Measurements from ENCODE around the gene SCUBE3. TPM values are rescaled to one million over a fixed set of nuclear protein-coding genes. Genes with fewer than 3 reads are reported as not detected.

The SCUBE3 gene
- total RNA-seq, 4 donors from 2014 or later, result 1.5 to 8.8 (median 5.6) TPM

DNA sequence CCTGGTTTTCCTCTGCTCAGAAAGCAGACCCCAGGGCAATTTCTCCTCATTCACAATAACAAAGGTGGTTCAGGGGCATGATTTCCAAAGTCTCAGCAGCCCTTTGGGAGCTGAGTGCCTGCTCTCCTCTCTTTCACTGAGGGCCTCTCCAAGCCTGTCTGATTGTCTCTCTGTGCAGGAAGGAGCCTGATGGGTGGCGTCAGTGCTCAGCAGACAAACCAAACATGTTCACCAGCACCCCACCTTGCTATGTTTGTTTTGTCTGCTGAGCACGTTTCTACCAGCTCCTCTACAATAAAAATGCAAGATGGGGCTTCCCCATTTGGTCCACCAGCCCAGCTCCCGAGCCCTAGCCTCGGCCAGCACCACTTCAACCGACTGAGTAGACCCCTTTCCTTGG lies 47.2 kb upstream of the SCUBE3 start:
- intact Hi-C loops (cut with DNase I), result no loop called here
- H3K27ac ChIP-seq (replicated peaks in 1 of 4), result no peak overlapping the region
- DNase-seq (ENCODE audit: extremely low spot score), result no peak
- H3K4me1 ChIP-seq, result peaks cover 4 to 7% (median 6%) of the 10 kb centered on the region in 4 donors
- no peak for TF ChIP-seq POLR2A (IDR thresholded peaks at IDR 0.05; ENCODE audit: low read depth)
- no peak for TF ChIP-seq EP300 (IDR thresholded peaks at IDR 0.05)
- no peak for TF ChIP-seq POLR2AphosphoS5 (IDR thresholded peaks at IDR 0.05)
- TF ChIP-seq CTCF (IDR thresholded peaks at IDR 0.05), result no peak
- WGBS, result 69% methylated on average over 5 of the region's 5 CpGs
- no peaks in the 10 kb centered on the region for H3K9me3 ChIP-seq
- no peak overlapping the region for H3K4me3 ChIP-seq
- H3K36me3 ChIP-seq, result no peaks in the 10 kb centered on the region
- no peaks in the 10 kb centered on the region for H3K27me3 ChIP-seq

GRCh38 chr6:35167505-35167904 lies 46.3 kb upstream of the SCUBE3 start:
- DNase-seq (ENCODE audit: extremely low spot score), result no peak
- no peaks in the 10 kb centered on the region for H3K36me3 ChIP-seq
- no peaks in the 10 kb centered on the region for H3K4me1 ChIP-seq
- H3K4me3 ChIP-seq, result no peak overlapping the region
- H3K27me3 ChIP-seq, result no peaks in the 10 kb centered on the region
- H3K27ac ChIP-seq (replicated peaks in 1 of 4), result no peak overlapping the region
- TF ChIP-seq CTCF (IDR thresholded peaks at IDR 0.05), result no peak
- no peak for TF ChIP-seq EP300 (IDR thresholded peaks at IDR 0.05)
- no peak for TF ChIP-seq POLR2A (IDR thresholded peaks at IDR 0.05; ENCODE audit: low read depth)
- TF ChIP-seq POLR2AphosphoS5 (IDR thresholded peaks at IDR 0.05), result no peak
- intact Hi-C loops (cut with DNase I), result no loop called here
- no peaks in the 10 kb centered on the region for H3K9me3 ChIP-seq

DNA sequence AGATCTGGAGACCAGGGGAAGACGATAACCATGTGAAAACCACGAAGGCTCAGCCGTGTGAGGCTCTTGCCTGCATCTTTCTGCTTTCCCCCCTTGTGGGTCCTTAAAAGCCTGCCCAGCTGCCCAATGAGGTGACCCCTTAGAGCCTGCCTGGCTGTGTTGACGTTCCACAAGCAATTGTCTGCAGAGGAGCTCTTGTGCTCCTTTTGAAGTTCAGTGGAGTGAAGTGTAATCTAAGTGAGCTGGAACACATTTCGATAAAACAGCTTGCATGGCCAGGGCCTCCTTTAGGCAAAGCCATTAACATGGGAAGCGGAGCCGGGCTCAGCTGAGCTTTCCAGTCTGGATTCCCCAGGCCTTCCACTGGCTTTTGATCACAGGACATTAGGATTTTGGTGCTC lies 45.3 kb upstream of the SCUBE3 start:
- Histone ChIP-seq H3K27me3 (no peaks in the 10 kb centered on the region), H3K27ac (replicated peaks in 1 of 4) (no peak overlapping the region), H3K9me3 (no peaks in the 10 kb centered on the region), H3K4me1 (no peaks in the 10 kb centered on the region), H3K36me3 (no peaks in the 10 kb centered on the region), H3K4me3 (no peak overlapping the region)
- 90% methylated on average over 7 of the region's 7 CpGs for WGBS
- DNase-seq (ENCODE audit: extremely low spot score), result no peak
- TF ChIP-seq EP300 (IDR thresholded peaks at IDR 0.05) (no peak), POLR2AphosphoS5 (IDR thresholded peaks at IDR 0.05) (no peak), CTCF (IDR thresholded peaks at IDR 0.05) (no peak), POLR2A (IDR thresholded peaks at IDR 0.05; ENCODE audit: low read depth) (no peak)
- intact Hi-C loops (cut with DNase I), result no loop called here

DNA sequence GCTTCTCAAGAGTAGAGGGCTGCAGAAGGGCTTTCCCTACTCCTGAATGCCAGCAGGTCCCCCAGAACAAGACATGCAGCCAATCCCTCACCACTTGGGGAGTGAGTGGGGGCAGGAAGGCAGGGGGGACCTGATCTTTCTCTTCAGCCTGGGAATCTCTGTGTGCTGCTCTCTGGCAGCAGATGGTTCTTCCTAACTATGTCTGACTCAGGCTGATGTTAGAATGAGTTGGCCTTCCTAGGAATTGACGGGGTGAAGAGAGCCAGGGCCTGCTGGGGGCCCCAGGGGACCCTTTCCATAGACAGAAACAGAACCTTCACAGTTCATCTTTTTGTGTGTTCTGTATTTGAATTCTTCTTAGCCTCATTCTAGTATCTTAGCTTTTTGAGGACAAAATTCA lies 43.6 kb upstream of the SCUBE3 start:
- Histone ChIP-seq H3K9me3 (no peaks in the 10 kb centered on the region), H3K27me3 (no peaks in the 10 kb centered on the region), H3K36me3 (no peaks in the 10 kb centered on the region), H3K4me3 (no peak overlapping the region), H3K4me1 (no peaks in the 10 kb centered on the region), H3K27ac (replicated peaks in 1 of 4) (no peak overlapping the region)
- intact Hi-C loops (cut with DNase I), result no loop called here
- no peak for DNase-seq (ENCODE audit: extremely low spot score)
- 43% methylated on average over 1 of the region's 1 CpG for WGBS
- TF ChIP-seq CTCF (IDR thresholded peaks at IDR 0.05), result no peak
- TF ChIP-seq POLR2A (IDR thresholded peaks at IDR 0.05; ENCODE audit: low read depth), result no peak
- TF ChIP-seq EP300 (IDR thresholded peaks at IDR 0.05), result no peak
- no peak for TF ChIP-seq POLR2AphosphoS5 (IDR thresholded peaks at IDR 0.05)

DNA sequence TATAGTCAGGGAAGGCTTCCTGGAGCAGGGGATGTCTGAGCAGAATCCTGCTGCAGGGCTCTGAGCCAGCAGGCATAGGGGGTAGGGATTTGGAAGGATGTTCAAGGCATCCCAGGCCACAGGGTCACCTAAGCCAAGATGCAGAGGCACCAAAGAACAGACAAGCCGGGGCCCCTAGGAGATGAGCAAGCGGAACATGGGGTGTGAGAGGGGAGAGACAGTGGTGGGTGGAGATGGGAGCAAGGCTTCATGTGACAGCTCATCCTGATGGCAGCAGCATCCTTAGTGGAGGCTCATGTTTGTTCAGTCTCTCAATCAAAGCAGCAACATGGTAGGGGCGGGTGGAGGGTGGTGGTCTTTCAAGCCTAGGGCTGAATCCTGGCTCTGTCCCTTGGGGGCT lies 42.9 kb upstream of the SCUBE3 start:
- no peak for DNase-seq (ENCODE audit: extremely low spot score)
- no peak for TF ChIP-seq POLR2A (IDR thresholded peaks at IDR 0.05; ENCODE audit: low read depth)
- TF ChIP-seq POLR2AphosphoS5 (IDR thresholded peaks at IDR 0.05), result no peak
- H3K4me3 ChIP-seq, result no peak overlapping the region
- H3K4me1 ChIP-seq, result no peaks in the 10 kb centered on the region
- H3K27me3 ChIP-seq, result no peaks in the 10 kb centered on the region
- H3K9me3 ChIP-seq, result no peaks in the 10 kb centered on the region
- no peak overlapping the region for H3K27ac ChIP-seq (replicated peaks in 1 of 4)
- WGBS, result 91% methylated on average over 3 of the region's 3 CpGs
- no peaks in the 10 kb centered on the region for H3K36me3 ChIP-seq
- intact Hi-C loops (cut with DNase I), result no loop called here

All from esophagus muscularis mucosa (tissue), 4 donors.